ENCODE results near the gene GALE.
A peak's percentile ranks its signal among the peaks of the same experiment; 100 is the strongest.
"Not testable (repeated sequence)": the region's sequence is repeated elsewhere in the genome, so short reads cannot be mapped to it uniquely, and the experiment has no call there.

Gene GALE

DNA sequence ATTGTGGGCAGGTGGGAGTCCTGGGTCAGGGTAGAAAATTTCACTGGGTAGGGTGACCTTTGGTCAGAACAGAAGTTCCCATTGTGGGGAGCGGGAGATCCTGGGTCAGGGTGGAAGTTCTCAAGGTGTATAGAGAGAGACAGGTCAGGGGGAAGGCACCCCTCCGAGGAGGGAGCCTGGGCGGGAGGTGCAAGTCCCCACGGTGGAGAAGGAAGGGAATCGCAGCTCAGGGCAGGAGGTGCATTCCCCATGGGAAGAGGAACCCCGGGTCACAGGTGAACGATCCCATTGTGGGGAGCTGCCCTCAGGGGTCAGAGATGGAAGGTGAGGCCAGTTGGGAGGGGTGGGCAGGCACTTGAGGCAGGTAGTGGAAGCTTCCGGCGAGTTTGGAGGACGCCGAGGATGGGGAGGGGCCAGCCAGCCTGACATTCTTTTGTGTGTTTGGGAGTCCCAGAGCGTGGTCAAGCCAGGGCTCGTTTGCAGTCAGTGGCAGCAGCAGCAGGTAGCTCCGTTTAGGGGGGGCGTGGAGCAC lies 9.0 kb downstream of the GALE start:
- DNase-seq = peak; percentile 6

DNA sequence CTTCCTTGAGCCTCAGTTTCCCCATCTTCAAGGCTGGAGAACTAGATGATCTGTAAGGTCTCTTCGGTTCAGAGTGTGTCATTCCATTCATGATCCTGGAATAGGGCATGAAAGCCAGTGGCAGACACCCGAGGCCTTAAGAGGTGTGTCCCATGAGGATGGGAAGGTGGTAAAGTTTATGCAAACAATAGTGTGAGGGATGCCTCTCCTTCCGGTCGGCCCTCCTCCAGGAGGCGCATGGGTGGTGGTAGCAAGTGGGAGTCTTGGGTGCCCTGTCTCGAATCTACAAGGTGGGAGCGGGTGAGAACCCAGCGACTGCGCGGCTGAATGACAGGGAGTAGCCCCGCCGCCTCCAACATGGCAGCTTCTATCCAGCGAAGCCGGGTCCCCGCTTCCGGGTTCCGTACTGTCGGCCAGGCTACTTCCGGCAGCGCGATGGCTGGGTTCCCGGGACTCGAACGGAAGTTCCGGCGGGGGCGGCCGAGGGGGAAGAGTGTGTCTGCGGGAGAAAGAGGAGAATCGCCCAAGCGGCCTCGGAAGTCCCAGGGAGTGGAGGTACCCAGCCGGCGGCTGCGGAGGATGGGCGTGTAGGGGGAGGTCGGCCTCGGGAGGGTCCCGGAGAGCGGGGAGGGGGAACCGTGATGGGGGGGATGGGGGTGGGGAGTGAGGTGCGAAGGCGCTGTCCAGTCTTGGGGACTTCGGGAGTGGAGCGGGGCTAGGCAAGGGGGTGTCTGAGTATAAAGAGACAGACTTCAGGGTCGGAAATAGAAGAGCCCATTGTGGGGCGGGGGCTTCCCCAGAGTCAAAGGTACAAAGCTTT lies 9.6 kb downstream of the GALE start, which contains the start of gene LYPLA2:
Gene LYPLA2 (plus strand): TSS at position 450 of the 820 bp plus-strand sequence. CDS start 1,538 bp downstream, outside the sequence.
- peak; percentile 73 for DNase-seq

DNA sequence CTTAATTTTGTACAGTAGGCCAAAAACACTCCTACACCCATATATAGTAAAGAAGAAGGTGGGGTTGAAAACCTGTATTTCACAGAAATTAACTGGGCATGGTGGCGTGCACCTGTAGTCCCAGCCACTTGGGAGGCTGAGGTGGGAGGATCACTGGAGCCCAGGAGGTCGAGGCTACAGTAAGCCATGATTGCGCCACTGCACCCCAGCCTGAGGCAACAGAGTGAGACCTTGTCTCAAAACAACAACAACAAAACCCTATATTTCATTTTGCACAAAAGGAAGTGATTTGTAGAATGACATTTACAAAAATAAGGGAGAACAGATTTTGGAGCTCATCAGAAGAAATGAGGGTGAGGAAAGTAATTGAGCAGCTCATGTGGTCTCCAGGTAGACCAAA lies 11.9 kb downstream of the GALE start:
- DNase-seq = no peak

DNA sequence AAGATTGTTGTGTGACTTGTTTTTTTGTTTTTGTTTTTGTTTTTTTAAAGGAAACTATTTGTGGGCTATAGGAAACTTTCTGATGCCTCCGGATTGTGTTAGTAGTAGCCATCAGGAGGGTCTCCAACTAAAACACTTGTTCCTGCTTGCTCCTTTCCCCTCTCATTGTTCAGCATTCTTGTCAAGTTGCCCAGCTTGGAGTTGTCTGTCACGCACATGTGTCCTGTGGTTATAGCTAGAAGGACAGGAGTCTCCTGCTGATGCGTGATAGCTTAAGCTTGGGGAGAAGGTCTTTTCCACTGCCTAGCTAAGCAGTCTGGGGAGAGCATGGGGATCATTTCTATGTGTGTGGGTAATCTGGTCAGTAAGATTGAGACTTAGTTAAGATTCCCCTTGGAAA lies 12.9 kb downstream of the GALE start:
- DNase-seq = no peak

DNA sequence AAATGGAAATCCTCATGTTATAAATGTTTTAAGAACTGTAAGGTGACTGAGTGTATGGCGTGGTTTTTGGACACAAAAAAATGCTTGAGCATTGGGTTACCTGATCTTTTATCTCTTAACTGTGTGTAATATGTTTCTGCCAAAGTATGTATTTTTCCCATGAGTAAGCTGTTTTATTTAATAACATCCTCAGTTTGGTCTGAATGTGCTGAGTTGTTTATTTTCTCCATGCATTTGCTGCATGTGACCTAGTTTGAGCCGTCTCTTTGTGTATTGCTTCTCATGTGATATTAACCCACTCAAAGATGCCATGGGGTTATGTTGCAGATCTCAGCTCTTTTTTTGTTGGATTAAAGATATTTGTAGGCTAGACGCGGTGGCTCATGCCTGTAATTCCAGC lies 15.7 kb downstream of the GALE start:
- no peak for DNase-seq

DNA sequence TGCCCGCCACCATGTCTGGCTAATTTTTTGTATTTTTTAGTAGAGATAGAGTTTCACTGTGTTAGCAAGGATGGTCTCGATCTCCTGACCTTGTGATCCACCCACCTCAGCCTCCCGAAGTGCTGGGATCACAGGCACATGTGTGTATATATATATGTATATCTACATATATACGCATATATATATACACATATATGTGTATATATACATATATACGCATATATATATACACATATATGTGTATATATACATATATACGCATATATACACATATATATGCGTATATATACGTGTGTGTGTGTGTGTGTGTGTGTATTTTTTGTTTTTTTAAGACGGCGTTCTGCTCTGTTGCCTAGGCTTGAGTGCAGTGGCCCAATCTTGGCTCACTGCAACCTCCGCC lies 17.4 kb downstream of the GALE start:
- DNase-seq = not testable (repeated sequence)

DNA sequence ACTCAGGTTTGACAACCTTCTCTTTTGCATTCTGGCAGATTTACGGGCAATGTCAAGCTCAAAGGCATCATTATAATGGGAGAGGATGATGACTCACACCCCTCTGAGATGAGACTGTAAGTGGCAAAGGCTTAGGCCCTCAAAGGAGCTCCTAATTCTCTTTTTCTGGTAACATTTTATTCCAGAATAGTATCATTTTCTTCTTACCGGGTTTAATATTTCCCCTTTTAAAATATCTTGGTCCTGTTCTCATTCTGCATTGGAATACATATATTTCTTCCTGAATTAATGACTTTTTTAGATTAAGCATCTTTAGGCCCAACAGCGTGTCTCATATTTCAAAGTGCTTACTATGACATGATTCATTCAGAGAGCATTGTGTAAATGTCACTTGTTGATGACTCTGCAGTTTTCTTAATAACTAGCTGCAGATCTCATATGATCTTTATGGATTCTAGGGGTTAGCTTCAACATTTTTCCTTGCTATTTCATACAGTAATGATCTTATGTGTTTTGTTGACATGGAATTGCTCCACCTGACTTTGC lies 20.7 kb downstream of the GALE start:
- peak; percentile 9 for DNase-seq

DNA sequence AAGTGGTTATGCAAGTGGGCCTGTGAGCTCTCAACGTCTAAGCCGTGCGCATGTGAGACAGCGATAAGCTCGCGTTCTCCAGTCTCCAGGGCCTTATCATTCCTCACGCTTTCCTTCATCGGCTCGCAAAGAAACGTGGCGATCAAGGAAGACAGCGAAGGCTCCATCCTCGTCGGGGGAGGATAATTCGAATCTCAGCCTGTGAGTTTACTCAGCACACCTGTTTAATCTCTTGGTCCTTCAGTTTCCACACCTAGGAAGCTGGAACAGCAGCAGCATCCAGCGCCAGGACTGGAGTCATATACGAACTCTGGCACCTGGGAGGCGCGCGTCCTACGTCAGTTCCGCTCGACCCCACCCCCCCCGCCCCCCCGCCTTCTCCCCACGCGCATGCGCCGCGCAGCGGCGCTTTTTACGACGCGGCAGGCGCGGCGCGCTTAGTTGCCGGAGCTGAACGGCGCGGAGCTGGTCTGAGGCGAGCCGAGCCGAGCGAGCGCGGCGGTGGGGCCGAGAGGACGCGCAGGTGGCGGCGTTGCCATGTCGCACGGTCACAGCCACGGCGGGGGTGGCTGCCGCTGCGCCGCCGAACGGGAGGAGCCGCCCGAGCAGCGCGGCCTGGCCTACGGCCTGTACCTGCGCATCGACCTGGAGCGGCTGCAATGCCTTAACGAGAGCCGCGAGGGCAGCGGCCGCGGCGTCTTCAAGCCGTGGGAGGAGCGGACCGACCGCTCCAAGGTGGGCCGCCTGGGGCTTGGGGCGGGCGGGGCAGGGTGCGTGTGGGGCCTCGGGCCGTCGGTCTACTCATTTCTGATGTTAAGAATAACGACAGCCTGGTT lies 22.4 kb downstream of the GALE start, which contains the start of gene PITHD1:
Gene PITHD1 (plus strand): TSS at position 440 of the 836 bp plus-strand sequence. CDS start 98 bp downstream, at position 538.
- DNase-seq = peak; percentile 84

DNA sequence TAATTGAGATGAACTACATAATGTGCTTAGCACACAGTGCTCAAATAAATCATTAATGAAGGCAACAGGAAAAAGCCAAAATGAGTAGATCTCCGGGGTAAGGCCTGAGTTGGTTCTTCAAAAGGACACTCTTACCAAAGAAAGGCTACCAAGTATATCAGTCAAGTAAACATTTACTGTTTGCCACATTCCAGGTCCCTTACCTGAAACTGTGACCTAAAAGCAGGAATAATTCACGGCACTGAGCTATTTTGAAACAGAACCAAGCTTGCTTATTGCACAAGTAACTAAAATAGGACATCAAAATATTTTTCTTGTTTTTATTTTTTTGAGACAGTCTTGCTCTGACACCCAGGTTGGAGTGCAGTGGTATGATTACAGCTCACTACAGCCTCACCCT lies 24.3 kb downstream of the GALE start:
- no peak for DNase-seq

DNA sequence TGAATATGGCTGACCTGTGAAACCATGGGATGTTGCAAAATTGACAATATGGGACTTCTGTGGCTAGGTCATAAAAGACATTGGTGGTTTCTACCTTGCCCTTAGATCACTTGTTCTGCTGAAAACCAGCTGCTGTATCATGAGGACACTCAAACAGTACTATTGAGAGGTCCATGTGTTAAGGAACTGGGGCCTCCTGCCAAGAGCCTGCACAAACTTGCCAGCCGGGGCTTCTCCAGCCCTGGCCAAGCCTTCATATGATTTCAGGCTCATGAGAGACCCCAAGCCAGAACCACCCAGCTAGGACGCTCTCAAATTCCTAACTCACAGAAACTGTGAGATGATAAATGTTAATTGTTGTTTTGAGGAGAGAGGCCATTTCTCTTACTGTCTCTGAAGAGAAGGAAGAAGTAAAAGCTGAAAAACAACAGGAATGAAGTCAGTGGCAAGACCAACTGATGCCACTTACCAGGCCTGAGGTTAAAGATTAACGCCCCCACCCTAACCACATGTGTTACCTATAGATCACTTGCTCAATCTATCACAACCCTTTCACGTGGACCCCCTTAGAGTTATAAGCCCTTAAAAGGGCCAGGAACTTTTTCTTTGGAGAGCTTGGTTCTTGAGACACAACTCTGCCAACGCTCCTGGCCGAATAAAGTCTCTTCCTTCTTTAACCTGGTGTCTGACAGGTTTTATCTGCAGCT lies 26.2 kb downstream of the GALE start:
- no peak for DNase-seq

DNA sequence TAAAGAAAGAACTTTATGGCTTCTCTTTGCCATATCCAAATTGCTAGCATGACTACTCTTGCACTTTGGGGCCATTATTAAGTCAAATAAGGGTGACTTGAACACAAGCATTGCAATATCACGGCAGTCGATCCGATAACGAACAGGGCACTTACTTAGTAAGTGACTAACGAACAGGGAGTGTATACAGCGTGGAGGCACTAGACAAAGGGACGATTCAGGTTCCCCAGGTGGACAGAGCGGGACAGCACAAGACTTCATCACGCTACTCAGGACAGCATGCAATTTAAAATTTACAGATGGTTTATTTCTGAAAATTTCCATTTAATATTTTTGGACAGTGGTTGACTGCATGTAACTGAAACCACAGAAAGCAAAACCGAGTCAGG lies 27.7 kb downstream of the GALE start:
- DNase-seq = no peak

DNA sequence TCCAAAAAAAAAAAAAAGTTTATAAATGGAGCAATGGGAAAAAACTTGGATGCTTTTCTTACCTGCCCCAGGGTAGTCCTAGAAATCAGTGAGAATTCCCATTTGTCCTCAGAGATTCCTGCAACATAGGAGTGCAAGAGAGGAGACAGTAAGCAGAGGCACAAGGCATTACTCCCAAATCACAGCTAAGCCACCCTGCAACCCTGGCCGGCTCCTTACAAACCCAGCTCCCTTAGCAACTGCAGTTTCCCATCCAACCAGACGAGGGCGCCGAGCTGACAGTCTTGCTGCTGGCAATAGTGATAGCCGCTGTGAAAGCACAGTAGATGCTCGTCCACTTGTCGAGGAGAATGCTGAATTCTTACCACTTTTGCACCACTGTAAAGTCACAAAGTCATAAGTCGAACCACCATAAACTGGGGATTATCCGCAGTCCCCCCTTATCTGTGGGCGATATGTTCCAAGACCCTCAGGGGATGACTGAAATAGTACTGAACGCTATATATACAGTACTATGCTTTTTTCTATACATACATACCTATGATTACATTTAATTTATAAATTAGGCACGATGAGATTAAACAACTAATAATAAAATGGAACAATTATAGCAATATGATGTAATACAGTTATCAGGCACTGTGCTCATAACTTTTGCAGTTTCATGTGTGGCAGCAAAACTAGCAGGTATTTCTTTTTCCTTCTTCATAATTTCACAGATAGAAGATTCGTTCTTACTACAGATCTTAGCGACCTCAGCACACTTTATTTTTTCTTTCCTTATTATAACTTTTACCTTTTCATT lies 28.3 kb downstream of the GALE start:
- peak; percentile 65 for DNase-seq

DNA sequence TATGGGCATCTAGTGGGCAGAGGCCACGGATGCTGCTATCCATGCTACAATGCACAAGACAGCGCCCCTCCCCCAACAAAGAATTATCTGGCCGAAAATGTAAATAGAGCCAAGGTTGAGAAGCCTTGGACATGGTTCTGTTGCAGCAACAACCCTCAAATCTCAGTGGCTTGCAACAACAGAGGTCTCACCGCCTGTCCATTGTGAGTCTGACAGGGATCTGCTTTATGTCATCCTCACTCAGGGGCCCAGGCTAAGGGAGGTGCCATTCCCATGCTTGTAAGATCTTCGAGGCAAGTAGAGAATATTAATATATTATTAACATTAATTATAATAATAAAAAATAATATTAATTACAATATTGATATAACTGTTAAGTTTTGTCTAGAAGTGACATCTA lies 31.8 kb downstream of the GALE start:
- no peak for DNase-seq

DNA sequence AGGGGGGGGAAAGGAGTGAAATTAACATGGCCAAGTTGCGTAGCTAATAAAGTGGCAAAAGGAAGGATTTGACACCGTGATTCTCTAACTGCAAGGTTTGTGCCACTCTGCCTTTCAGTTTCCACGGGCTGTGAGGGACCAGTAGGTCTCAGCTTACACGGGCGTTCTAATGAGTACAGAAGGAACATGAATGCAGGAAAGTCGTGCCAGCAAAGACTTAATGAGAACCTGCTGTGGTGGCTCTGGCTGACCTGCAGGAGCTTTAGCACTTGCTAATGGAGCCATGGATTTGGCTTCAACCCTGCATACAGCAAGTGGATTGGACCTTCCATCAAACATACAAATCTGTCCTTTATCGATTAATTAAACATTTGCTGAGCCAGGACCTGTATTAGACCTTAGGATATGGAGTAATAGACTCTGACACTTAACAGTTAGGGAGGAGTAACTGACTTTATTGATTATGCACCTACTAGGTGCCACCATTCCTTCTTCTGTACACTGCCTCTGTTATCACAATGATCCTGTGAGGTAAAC lies 37.4 kb downstream of the GALE start:
- DNase-seq = no peak

DNA sequence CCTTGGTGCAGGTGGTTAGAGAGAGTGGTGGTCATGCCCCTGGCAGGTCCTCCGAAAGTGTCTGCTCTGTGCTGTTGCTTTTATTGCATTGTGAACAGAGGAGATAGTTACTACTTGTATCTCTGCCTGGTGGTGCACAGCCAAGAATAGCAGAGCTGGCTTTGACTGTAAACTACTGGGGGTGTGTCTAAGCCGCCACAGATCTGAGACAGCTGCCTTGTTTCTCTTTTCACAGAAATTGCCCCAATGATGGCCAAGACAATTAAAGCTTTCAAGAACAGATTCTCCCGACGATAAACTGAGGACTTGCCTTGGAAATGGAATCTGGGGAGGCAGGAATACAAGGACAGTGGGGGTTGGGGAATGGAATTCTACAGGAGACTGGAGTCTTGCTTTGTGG lies 41.3 kb downstream of the GALE start:
- DNase-seq = no peak

DNA sequence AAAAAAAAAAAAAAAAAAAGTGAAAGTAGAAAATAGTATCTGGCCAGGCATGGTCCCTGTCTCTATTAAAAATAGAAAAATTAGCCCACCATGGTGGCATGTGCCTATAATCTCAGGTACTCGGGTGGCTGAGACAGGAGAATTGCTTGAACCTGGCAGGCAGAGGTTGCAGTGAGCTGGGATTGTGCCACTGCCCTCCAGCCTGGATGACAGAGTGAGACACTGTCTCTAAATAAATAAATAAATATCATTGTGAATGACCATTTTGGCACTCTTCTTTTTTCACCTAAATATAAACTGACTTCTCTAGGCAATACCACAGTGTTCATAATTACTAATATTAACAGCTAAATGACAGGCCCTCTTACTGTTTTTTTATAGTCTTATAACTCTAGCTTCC lies 42.7 kb downstream of the GALE start:
- DNase-seq = no peak

DNA sequence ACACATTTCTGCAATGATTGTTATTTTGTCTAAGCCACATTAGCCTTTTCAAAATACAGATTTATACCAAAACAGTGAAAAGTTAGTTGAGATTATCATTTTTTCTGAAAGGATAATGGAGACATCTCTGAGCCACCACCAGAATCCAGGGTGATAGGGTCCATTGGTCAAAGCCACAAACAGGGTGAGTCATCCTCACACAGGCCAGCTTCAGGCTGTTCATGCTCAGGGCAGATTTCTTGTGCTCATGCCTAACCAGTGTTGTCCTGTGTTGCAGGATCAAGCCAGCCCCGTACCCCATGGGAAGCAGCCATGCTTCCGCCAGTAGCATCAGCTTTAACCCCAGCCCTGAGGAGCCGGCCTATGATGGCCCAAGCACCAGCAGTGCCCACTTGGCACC lies 43.9 kb downstream of the GALE start:
- no peak for DNase-seq

DNA sequence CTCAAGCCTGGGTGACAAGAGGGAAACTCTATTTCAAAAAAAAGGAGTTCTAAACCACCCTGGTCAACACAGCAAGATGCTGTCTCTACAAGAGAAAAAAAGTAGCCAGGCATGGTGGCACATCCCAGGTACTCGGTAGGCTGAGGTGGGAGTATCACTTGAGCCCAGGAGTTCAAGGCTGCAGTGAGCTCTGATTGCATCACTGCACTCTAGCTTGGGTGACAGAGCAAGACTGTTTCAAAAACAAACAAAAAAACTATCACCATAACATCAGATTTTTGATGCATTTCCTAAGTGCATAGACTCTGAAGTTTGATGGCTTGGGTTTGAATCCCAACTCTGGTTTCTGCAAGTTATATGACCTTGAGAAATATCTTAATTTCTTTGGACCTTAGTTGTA lies 47.6 kb downstream of the GALE start:
- no peak for DNase-seq

DNA sequence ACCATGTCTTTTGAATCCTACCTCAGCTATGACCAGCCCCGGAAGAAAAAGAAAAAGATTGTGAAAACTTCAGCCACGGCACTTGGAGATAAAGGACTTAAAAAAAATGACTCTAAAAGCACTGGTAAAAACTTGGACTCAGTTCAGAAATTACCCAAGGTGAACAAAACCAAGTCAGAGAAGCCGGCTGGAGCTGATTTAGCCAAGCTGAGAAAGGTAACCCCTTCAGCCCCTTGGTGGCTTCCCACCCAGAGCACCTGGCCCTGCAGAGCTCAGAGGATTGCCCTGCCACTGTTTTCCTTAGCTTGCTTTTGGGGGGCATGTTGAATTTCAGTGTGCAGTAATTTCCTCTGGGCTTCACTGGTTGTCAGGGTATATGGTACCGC lies 48.7 kb downstream of the GALE start:
- DNase-seq = no peak

DNA sequence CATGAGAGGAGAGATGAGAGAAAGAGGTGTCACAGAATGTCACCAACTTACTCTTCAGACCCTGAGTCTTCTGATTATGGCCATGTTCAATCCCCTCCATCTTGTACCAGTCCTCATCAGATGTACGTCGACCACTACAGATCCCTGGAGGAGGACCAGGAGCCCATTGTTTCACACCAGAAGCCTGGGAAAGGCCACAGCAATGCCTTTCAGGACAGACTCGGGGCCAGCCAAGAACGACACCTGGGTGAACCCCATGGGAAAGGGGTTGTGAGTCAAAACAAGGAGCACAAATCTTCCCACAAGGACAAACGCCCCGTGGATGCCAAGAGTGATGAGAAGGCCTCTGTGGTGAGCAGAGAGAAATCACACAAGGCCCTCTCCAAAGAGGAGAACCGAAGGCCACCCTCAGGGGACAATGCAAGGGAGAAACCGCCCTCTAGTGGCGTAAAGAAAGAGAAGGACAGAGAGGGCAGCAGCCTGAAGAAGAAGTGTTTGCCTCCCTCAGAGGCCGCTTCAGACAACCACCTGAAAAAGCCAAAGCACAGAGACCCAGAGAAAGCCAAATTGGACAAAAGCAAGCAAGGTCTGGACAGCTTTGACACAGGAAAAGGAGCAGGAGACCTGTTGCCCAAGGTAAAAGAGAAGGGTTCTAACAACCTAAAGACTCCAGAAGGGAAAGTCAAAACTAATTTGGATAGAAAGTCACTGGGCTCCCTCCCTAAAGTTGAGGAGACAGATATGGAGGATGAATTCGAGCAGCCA lies 49.3 kb downstream of the GALE start:
- DNase-seq = peak; percentile 32

DNA sequence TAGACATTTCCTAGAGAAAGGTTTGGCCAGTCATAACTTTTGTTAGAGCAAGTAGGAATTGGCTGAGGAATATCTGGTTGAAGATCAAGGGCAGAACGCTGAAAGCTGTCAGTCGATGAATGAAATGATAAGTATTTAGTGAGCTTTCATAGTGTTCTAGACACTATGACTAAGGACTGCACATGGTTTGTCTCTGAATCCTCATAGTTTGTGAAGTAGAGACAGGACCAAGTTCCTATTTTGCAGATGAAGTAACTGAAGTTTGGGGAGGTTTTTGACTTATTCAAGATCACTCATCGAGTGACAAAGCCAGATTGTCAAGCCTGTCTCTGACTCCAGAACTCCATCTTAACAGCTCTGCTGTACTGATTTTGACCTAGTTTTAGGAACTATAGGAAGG lies 52.5 kb downstream of the GALE start:
- no peak for DNase-seq

All from NCI-H510A treated with DMSO at 0.1 percent for 48 hours (cell line).